GM12878 (cell line): ENCODE results near the gene PRDM9. TPM values are rescaled to one million over a fixed set of nuclear protein-coding genes. Genes with fewer than 3 reads are reported as not detected.

Source experiments
- BHLHE40 ChIP-seq, 2 experiments: fragments of 450-650 bp in 1 of 2; IDR thresholded peaks; 2 replicates each; pipeline ENCODE4 v1.6.1; 2011 to 2017; ENCODE audit warnings: low read depth in 2 of 2, borderline replicate concordance in 1 of 2, improper control_type of control experiment in 1 of 2, low read length in 1 of 2, mild to moderate bottlenecking in 1 of 2
- CBX5 ChIP-seq: sonication (generic); IDR thresholded peaks from 2 replicates; pipeline ENCODE4 v1.6.1; 2016; ENCODE audit warnings: low read depth, moderate library complexity, mild to moderate bottlenecking, inconsistent platforms
- CEBPB ChIP-seq, 2 experiments: fragments of 150-350 bp in 1 of 2; IDR thresholded peaks; 2 replicates each; pipeline ENCODE4 v1.6.1; 2012 to 2014; ENCODE audit warnings: low read depth in 2 of 2, low read length in 2 of 2, borderline replicate concordance in 1 of 2, inconsistent platforms in 1 of 2
- CHD4 ChIP-seq: fragments of 200-600 bp; sonication (generic); IDR thresholded peaks from 2 replicates; pipeline ENCODE4 v1.6.1; 2016; ENCODE audit warnings: mild to moderate bottlenecking
- FOS ChIP-seq: IDR thresholded peaks from 3 replicates; pipeline ENCODE4 v1.6.1; 2011; ENCODE audit warnings: borderline replicate concordance; ENCODE audit not compliant: insufficient read length; ENCODE audit errors: extremely low read depth
- FOXK2 ChIP-seq: fragments of 450-650 bp; IDR thresholded peaks from 2 replicates; pipeline ENCODE4 v1.6.1; 2017; ENCODE audit warnings: mild to moderate bottlenecking, moderate library complexity
- FOXM1 ChIP-seq: IDR thresholded peaks from 2 replicates; pipeline ENCODE4 v1.6.1; 2012; ENCODE audit warnings: low read depth, mild to moderate bottlenecking, inconsistent platforms, low read length, moderate library complexity
- GABPA ChIP-seq: IDR thresholded peaks from 2 replicates; pipeline ENCODE4 v1.6.1; 2014; ENCODE audit warnings: antibody characterized with exemption, low read depth, mild to moderate bottlenecking, inconsistent platforms
- HDAC6 ChIP-seq: fragments of 200-600 bp; sonication (generic); IDR thresholded peaks from one replicate; pipeline ENCODE4 v1.8.0; 2017; ENCODE audit warnings: antibody characterized with exemption; ENCODE audit not compliant: unreplicated experiment
- HDGF ChIP-seq: fragments of 450-650 bp; IDR thresholded peaks from 2 replicates; pipeline ENCODE4 v1.6.1; 2016; ENCODE audit warnings: antibody characterized with exemption
- IKZF1 ChIP-seq: fragments of 450-650 bp; conservative IDR thresholded peaks from 2 replicates; pipeline ENCODE4 v1.6.1; 2017; ENCODE audit warnings: antibody characterized with exemption, mild to moderate bottlenecking
- IKZF2 ChIP-seq, 2 experiments: fragments of 450-650 bp; IDR thresholded peaks; 2 replicates each; pipeline ENCODE4 v1.6.1; 2017; ENCODE audit warnings: mild to moderate bottlenecking in 2 of 2, moderate library complexity in 2 of 2
- JUNB ChIP-seq: IDR thresholded peaks from 2 replicates; pipeline ENCODE4 v1.6.1; 2016; ENCODE audit warnings: antibody characterized with exemption, mild to moderate bottlenecking
- NFYA ChIP-seq: IDR thresholded peaks from 2 replicates; pipeline ENCODE4 v1.6.1; 2011; ENCODE audit warnings: low read depth, mild to moderate bottlenecking, low read length, improper control_type of control experiment, borderline replicate concordance
- NFYB ChIP-seq: IDR thresholded peaks from 2 replicates; pipeline ENCODE4 v1.6.1; 2011; ENCODE audit warnings: low read depth, mild to moderate bottlenecking, low read length, improper control_type of control experiment, moderate library complexity; ENCODE audit not compliant: insufficient read depth
- NR2C1 ChIP-seq: fragments of 450-650 bp; IDR thresholded peaks from 2 replicates; pipeline ENCODE4 v1.6.1; 2017; ENCODE audit warnings: antibody characterized with exemption, mild to moderate bottlenecking, moderate library complexity
- PML ChIP-seq: IDR thresholded peaks from 2 replicates; pipeline ENCODE4 v1.6.1; 2012; ENCODE audit warnings: low read length, inconsistent platforms
- POLR2A ChIP-seq: IDR thresholded peaks from 2 replicates; pipeline ENCODE4 v1.6.1; 2011; ENCODE audit warnings: low read depth, mild to moderate bottlenecking, low read length
- RB1 ChIP-seq: fragments of 450-650 bp; formaldehyde crosslinking; IDR thresholded peaks from 2 replicates; pipeline ENCODE4 v1.6.1; 2017; ENCODE audit warnings: mild to moderate bottlenecking, borderline replicate concordance
- RCOR1 ChIP-seq: conservative IDR thresholded peaks from 2 replicates; pipeline ENCODE4 v1.6.1; 2012; ENCODE audit warnings: low read depth, low read length, improper control_type of control experiment
- SMARCA5 ChIP-seq: fragments of 450-650 bp; IDR thresholded peaks from 2 replicates; pipeline ENCODE4 v1.6.1; 2017; ENCODE audit warnings: mild to moderate bottlenecking
- STAT3 ChIP-seq: IDR thresholded peaks from 2 replicates; pipeline ENCODE4 v1.6.1; 2011; ENCODE audit warnings: low read depth, low read length, improper control_type of control experiment
- TARDBP ChIP-seq: IDR thresholded peaks from 2 replicates; pipeline ENCODE4 v1.6.1; 2016; ENCODE audit warnings: borderline replicate concordance
- TCF3 ChIP-seq: IDR thresholded peaks from 2 replicates; pipeline ENCODE4 v1.6.1; 2012; ENCODE audit warnings: low read depth, mild to moderate bottlenecking, low read length, borderline replicate concordance; ENCODE audit not compliant: insufficient read depth
- YY1 ChIP-seq: IDR thresholded peaks from 2 replicates; pipeline ENCODE4 v1.6.1; 2011; ENCODE audit warnings: low read depth, mild to moderate bottlenecking, low read length
- ZNF217 ChIP-seq: fragments of 450-650 bp; IDR thresholded peaks from 2 replicates; pipeline ENCODE4 v1.6.1; 2017; ENCODE audit warnings: antibody characterized with exemption, mild to moderate bottlenecking
- ZNF274 ChIP-seq: IDR thresholded peaks from one replicate; pipeline ENCODE4 v1.8.0; 2011; ENCODE audit not compliant: insufficient read length, insufficient read depth
- polyA plus RNA-seq, 11 experiments: library from polyadenylated mRNA; depleted of rRNA in 4 of 11; unstranded in 6 of 11; stranded (reverse) in 5 of 11; fragments of >200 nt; fragmentation: Nextera tagmentation in 4 of 11; fragmentation: Illumina TruSeq in 1 of 11; extraction: Ambion mirVana in 4 of 11; extraction: Trizol in 1 of 11; gene quantifications; 1 replicate in 1 of 11; 2 replicates in 10 of 11; pipeline versions ENCODE4 v1.2.1 to v1.2.3, GENCODE V29; 2011 to 2016; ENCODE audit warnings: inconsistent platforms in 2 of 11, missing spikeins in 2 of 11, low read depth in 1 of 11
- total RNA-seq, 4 experiments: library from RNA; depleted of rRNA in 3 of 4; stranded (reverse); fragments of >200 nt in 3 of 4; fragmentation: Illumina TruSeq in 1 of 4; extraction: Trizol in 1 of 4; gene quantifications; 2 replicates each; pipeline versions ENCODE4 v1.2.1 to v1.2.3, GENCODE V29; 2013 to 2021
- TF ChIP-seq, protein P1 (sequence below): fragments of 450-650 bp; IDR thresholded peaks from 2 replicates; pipeline ENCODE4 v1.6.1; 2017; ENCODE audit warnings: mild to moderate bottlenecking, low read depth, inconsistent platforms; ENCODE audit not compliant: poor library complexity, severe bottlenecking
- TF ChIP-seq, protein P2 (sequence below): IDR thresholded peaks from 2 replicates; pipeline ENCODE4 v1.6.1; 2011; ENCODE audit warnings: low read depth, low read length, improper control_type of control experiment, borderline replicate concordance
- TF ChIP-seq, protein P3 (sequence below): IDR thresholded peaks from 2 replicates; pipeline ENCODE4 v1.6.1; 2012; ENCODE audit warnings: low read depth, low read length, improper control_type of control experiment
- TF ChIP-seq, protein P4 (sequence below): fragments of 450-650 bp; IDR thresholded peaks from 2 replicates; pipeline ENCODE4 v1.6.1; 2017; ENCODE audit warnings: low read depth, mild to moderate bottlenecking, moderate library complexity

Gene PRDM9
- total and polyA plus RNA-seq, 10 of the 15 experiments (the other 5 are each of a cell fraction or from before 2014, with no cell fraction given): not detected

DNA sequence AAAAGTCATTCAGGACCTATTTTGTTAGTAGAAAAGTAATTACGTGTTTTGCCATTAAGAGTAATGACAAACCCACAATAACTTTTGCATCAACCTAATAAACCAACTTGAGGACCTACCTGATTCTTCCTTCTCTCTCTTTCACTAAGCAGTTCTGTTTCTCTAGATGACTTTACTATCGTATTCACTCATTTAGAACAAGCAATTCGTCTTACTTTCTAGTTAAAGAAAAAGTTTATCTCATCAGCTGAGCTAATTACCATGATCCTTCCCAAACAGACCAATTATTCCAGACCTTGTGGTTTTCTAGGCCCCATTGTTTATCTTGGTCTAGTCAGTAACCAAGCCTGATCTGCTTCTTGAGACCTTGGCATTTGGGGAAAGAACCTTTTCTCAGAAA is 49.6 kb upstream of the PRDM9 start (continued):
- TF ChIP-seq STAT3 (no peak), HDAC6 (no peak), NFYA (no peak), CBX5 (no peak), JUNB (0 out of 2 replicates have a peak, but pooled peaks have one; percentile 13), FOS (no peak), ZNF217 (peak; percentile 63; the same call in 1 of the 2 replicates), SMARCA5 (no peak), NR2C1 (no peak), PML (no peak), CHD4 (no peak), IKZF1 (peak; percentile 89), RB1 (no peak), HDGF (no peak), YY1 (no peak), NFYB (no peak), TCF3 (no peak), GABPA (no peak), FOXM1 (no peak), POLR2A (no peak), FOXK2 (no peak), BHLHE40 (IDR thresholded peaks at IDR 0.05; ENCODE audit: borderline replicate concordance in 1 of 2, low read depth in 2 of 2, low read length in 1 of 2) (peak in 1 of 2 experiments; percentile 49; a peak in 2 of 4 replicates), ZNF274 (no peak), CEBPB (IDR thresholded peaks at IDR 0.05; ENCODE audit: borderline replicate concordance in 1 of 2, low read depth in 2 of 2, low read length in 2 of 2) (no peak), TARDBP (no peak), IKZF2 (IDR thresholded peaks at IDR 0.05) (peak; percentile 97), RCOR1 (no peak)
- TF ChIP-seq, protein P1, sequence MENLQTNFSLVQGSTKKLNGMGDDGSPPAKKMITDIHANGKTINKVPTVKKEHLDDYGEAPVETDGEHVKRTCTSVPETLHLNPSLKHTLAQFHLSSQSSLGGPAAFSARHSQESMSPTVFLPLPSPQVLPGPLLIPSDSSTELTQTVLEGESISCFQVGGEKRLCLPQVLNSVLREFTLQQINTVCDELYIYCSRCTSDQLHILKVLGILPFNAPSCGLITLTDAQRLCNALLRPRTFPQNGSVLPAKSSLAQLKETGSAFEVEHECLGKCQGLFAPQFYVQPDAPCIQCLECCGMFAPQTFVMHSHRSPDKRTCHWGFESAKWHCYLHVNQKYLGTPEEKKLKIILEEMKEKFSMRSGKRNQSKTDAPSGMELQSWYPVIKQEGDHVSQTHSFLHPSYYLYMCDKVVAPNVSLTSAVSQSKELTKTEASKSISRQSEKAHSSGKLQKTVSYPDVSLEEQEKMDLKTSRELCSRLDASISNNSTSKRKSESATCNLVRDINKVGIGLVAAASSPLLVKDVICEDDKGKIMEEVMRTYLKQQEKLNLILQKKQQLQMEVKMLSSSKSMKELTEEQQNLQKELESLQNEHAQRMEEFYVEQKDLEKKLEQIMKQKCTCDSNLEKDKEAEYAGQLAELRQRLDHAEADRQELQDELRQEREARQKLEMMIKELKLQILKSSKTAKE: peak; percentile 56
- TF ChIP-seq, protein P2, sequence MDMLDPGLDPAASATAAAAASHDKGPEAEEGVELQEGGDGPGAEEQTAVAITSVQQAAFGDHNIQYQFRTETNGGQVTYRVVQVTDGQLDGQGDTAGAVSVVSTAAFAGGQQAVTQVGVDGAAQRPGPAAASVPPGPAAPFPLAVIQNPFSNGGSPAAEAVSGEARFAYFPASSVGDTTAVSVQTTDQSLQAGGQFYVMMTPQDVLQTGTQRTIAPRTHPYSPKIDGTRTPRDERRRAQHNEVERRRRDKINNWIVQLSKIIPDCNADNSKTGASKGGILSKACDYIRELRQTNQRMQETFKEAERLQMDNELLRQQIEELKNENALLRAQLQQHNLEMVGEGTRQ: no peak
- TF ChIP-seq, protein P3, sequence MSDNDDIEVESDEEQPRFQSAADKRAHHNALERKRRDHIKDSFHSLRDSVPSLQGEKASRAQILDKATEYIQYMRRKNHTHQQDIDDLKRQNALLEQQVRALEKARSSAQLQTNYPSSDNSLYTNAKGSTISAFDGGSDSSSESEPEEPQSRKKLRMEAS: no peak
- TF ChIP-seq, protein P4, sequence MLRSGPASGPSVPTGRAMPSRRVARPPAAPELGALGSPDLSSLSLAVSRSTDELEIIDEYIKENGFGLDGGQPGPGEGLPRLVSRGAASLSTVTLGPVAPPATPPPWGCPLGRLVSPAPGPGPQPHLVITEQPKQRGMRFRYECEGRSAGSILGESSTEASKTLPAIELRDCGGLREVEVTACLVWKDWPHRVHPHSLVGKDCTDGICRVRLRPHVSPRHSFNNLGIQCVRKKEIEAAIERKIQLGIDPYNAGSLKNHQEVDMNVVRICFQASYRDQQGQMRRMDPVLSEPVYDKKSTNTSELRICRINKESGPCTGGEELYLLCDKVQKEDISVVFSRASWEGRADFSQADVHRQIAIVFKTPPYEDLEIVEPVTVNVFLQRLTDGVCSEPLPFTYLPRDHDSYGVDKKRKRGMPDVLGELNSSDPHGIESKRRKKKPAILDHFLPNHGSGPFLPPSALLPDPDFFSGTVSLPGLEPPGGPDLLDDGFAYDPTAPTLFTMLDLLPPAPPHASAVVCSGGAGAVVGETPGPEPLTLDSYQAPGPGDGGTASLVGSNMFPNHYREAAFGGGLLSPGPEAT: peak; percentile 85
